HCT116 (cell line): Measurements from ENCODE around the gene PTPRJ. TPM values are rescaled to one million over a fixed set of nuclear protein-coding genes. Genes with fewer than 3 reads are reported as not detected.

Source experiments
- ATAC-seq: fragments of 200-7000 bp; cut with Tn5 transposase; 2 replicates; pipeline ENCODE4 v1.9.1; 2020; ENCODE audit warnings: mild to moderate bottlenecking, moderate library complexity
- BruUV-seq: library from RNA; stranded (reverse); fragments of 400-500 nt; replicated peaks from 2 replicates; lab custom pipeline; 2021; lab: Mats Ljungman, UMichigan
- CTCF ChIA-PET: fragments of 300-600 bp; sonication (Branson Sonifier 250); formaldehyde crosslinking; loops from one replicate; lab custom pipeline; 2021; ENCODE audit warnings: antibody characterized with exemption; lab: Charles Lee
- POLR2A ChIA-PET: fragments of 300-600, 350-600 bp; sonication (Branson Sonifier 250); formaldehyde crosslinking; loops from one replicate; lab custom pipeline; 2021; ENCODE audit warnings: antibody characterized with exemption; lab: Charles Lee
- RAD21 ChIA-PET, 2 experiments: fragments of 300-600 bp; sonication (Branson Sonifier 250); formaldehyde crosslinking; loops; one replicate each; lab custom pipeline; 2023; ENCODE audit warnings: low total read pairs in 2 of 2; ENCODE audit not compliant: uncharacterized antibody in 2 of 2, unreplicated experiment in 2 of 2, low non-redundant PET in 1 of 2; lab: Charles Lee
- DNase-seq: peaks from one replicate; pipeline ENCODE4 v3.0.0-alpha.2; 2010; ENCODE audit warnings: low read depth, low spot score
- H2AFZ ChIP-seq: fragments of 200-600 bp; shearing (Covaris generic), sonication (generic); 2 replicates; pipeline ENCODE4 v1.6.1; 2017; ENCODE audit warnings: low read depth, mixed run types, mixed read lengths, antibody characterized with exemption, low read length; ENCODE audit not compliant: poor library complexity, severe bottlenecking
- H3K27ac ChIP-seq: 2 replicates; pipeline ENCODE4 v1.5.1; 2012; ENCODE audit warnings: low read depth, low read length
- H3K27me3 ChIP-seq: fragments of 200-600 bp; sonication (generic); 2 replicates; pipeline ENCODE4 v1.6.1; 2016; ENCODE audit warnings: mixed run types, low read length, mixed read lengths; ENCODE audit not compliant: insufficient read depth
- H3K36me3 ChIP-seq, 2 experiments: fragments of 200-500 bp in 1 of 2; fragments of 200-600 bp in 1 of 2; sonication (Bioruptor generic) in 1 of 2; sonication (generic) in 1 of 2; 2 replicates each; pipeline versions ENCODE4 v1.5.1 to v1.6.1; 2014 to 2016; ENCODE audit warnings: low read length in 2 of 2, inconsistent platforms in 1 of 2, mixed read lengths in 1 of 2, mixed run types in 1 of 2; ENCODE audit not compliant: insufficient read depth in 2 of 2, control insufficient read depth in 1 of 2
- H3K4me1 ChIP-seq, 2 experiments: fragments of 200-600 bp in 1 of 2; sonication (generic) in 1 of 2; 2 replicates each; pipeline versions ENCODE4 v1.5.1 to v1.6.1; 2012 to 2017; ENCODE audit warnings: low read length in 2 of 2, inconsistent platforms in 1 of 2, mild to moderate bottlenecking in 1 of 2, mixed read lengths in 1 of 2, mixed run types in 1 of 2, moderate library complexity in 1 of 2; ENCODE audit not compliant: insufficient read depth in 2 of 2, control insufficient read depth in 1 of 2
- H3K4me2 ChIP-seq: fragments of 200-600 bp; sonication (generic); 2 replicates; pipeline ENCODE4 v1.6.1; 2017; ENCODE audit warnings: mixed run types, low read length, mixed read lengths
- H3K4me3 ChIP-seq, 2 experiments: fragments of 200-600 bp in 1 of 2; sonication (generic) in 1 of 2; replicated peaks in 1 of 2; 2 replicates each; pipeline ENCODE4 v1.5.1; 2011 to 2016; ENCODE audit warnings: low read length in 2 of 2, control low read depth in 1 of 2, low read depth in 1 of 2, mild to moderate bottlenecking in 1 of 2, mixed read lengths in 1 of 2, mixed run types in 1 of 2
- H3K79me2 ChIP-seq: fragments of 200-600 bp; sonication (generic); 2 replicates; pipeline ENCODE4 v1.6.1; 2017; ENCODE audit warnings: mild to moderate bottlenecking, mixed run types, low read length, moderate library complexity, mixed read lengths; ENCODE audit not compliant: insufficient read depth
- H3K9ac ChIP-seq: fragments of 200-600 bp; sonication (generic); 2 replicates; pipeline ENCODE4 v1.6.1; 2016; ENCODE audit warnings: low read length, mixed read lengths
- H3K9me2 ChIP-seq: fragments of 200-600 bp; sonication (generic), shearing (Covaris generic); 2 replicates; pipeline ENCODE4 v1.6.1; 2017; ENCODE audit warnings: mixed run types, mild to moderate bottlenecking, moderate library complexity; ENCODE audit not compliant: insufficient read depth
- H3K9me3 ChIP-seq, 2 experiments: fragments of 200-500 bp in 1 of 2; fragments of 200-600 bp in 1 of 2; sonication (Bioruptor generic) in 1 of 2; sonication (generic) in 1 of 2; 2 replicates each; pipeline ENCODE4 v1.6.1; 2014 to 2017; ENCODE audit warnings: low read length in 2 of 2, mixed read lengths in 2 of 2, inconsistent platforms in 1 of 2, low read depth in 1 of 2, mild to moderate bottlenecking in 1 of 2, mixed run types in 1 of 2, moderate library complexity in 1 of 2; ENCODE audit not compliant: control insufficient read depth in 1 of 2, insufficient read depth in 1 of 2
- H4K20me1 ChIP-seq: fragments of 200-600 bp; sonication (generic), shearing (Covaris generic); 2 replicates; pipeline ENCODE4 v1.6.1; 2017; ENCODE audit warnings: mixed run types, mild to moderate bottlenecking, moderate library complexity; ENCODE audit not compliant: insufficient read depth
- ATF3 ChIP-seq: IDR thresholded peaks from 2 replicates; pipeline ENCODE4 v1.6.1; 2012
- CBX3 ChIP-seq: IDR thresholded peaks from 2 replicates; pipeline ENCODE4 v1.6.1; 2012; ENCODE audit warnings: low read depth
- CEBPB ChIP-seq: IDR thresholded peaks from 2 replicates; pipeline ENCODE4 v1.6.1; 2012; ENCODE audit warnings: low read depth
- CTCF ChIP-seq, 3 experiments: fragments of 200-600 bp in 1 of 3; sonication (generic) in 1 of 3; IDR thresholded peaks in 2 of 3; conservative IDR thresholded peaks in 1 of 3; 2 replicates each; pipeline ENCODE4 v1.5.1; 2012 to 2017; ENCODE audit warnings: low read depth in 2 of 3, low read length in 2 of 3, antibody characterized with exemption in 1 of 3, borderline replicate concordance in 1 of 3, control low read depth in 1 of 3, mild to moderate bottlenecking in 1 of 3, mixed read lengths in 1 of 3, mixed run types in 1 of 3, moderate library complexity in 1 of 3; ENCODE audit not compliant: insufficient read depth in 1 of 3
- EGR1 ChIP-seq: IDR thresholded peaks from 2 replicates; pipeline ENCODE4 v1.6.1; 2012; ENCODE audit warnings: low read depth
- ELF1 ChIP-seq: IDR thresholded peaks from 2 replicates; pipeline ENCODE4 v1.6.1; 2012; ENCODE audit warnings: low read depth, borderline replicate concordance
- EZH2 ChIP-seq: fragments of 200-600 bp; sonication (generic); IDR thresholded peaks from 2 replicates; pipeline ENCODE4 v1.6.1; 2017; ENCODE audit warnings: antibody characterized with exemption, mixed run types
- FOSL1 ChIP-seq: IDR thresholded peaks from 2 replicates; pipeline ENCODE4 v1.6.1; 2012; ENCODE audit warnings: low read depth
- JUND ChIP-seq: IDR thresholded peaks from 2 replicates; pipeline ENCODE4 v1.6.1; 2012
- MAX ChIP-seq: IDR thresholded peaks from 2 replicates; pipeline ENCODE4 v1.6.1; 2012
- POLR2A ChIP-seq: IDR thresholded peaks from 2 replicates; pipeline ENCODE4 v1.7.0; 2011; ENCODE audit warnings: borderline replicate concordance; ENCODE audit not compliant: insufficient read depth, insufficient read length; ENCODE audit errors: extremely low read depth
- POLR2AphosphoS5 ChIP-seq: IDR thresholded peaks from 2 replicates; pipeline ENCODE4 v1.6.1; 2011; ENCODE audit warnings: mild to moderate bottlenecking, low read depth, low read length, moderate library complexity
- RAD21 ChIP-seq: IDR thresholded peaks from 2 replicates; pipeline ENCODE4 v1.6.1; 2012; ENCODE audit warnings: low read depth, mild to moderate bottlenecking
- REST ChIP-seq: IDR thresholded peaks from 2 replicates; pipeline ENCODE4 v1.6.1; 2012; ENCODE audit warnings: low read depth
- SIN3A ChIP-seq: IDR thresholded peaks from 2 replicates; pipeline ENCODE4 v1.6.1; 2012; ENCODE audit warnings: low read depth
- SP1 ChIP-seq: IDR thresholded peaks from 2 replicates; pipeline ENCODE4 v1.6.1; 2012; ENCODE audit warnings: low read depth
- TCF7L2 ChIP-seq: IDR thresholded peaks from 2 replicates; pipeline ENCODE4 v1.7.0; 2011; ENCODE audit warnings: borderline replicate concordance, inconsistent platforms; ENCODE audit not compliant: insufficient read depth, insufficient read length; ENCODE audit errors: extremely low read depth
- ZFX ChIP-seq: fragments of 450-650 bp; IDR thresholded peaks from 2 replicates; pipeline ENCODE4 v1.6.1; 2017
- intact Hi-C: fragments of 100-400 bp; cut with micrococcal nuclease; formaldehyde crosslinking; loops from 2 replicates; pipeline ENCODE4 v1.10.0; 2022
- total RNA-seq: library from RNA; stranded (reverse); gene quantifications from one replicate; pipeline ENCODE4 v1.2.1, GENCODE V29; 2021; ENCODE audit not compliant: unreplicated experiment
- TF ChIP-seq, protein P1 (sequence below): IDR thresholded peaks from 2 replicates; pipeline ENCODE4 v1.6.1; 2011; ENCODE audit warnings: mild to moderate bottlenecking, low read length, moderate library complexity; ENCODE audit not compliant: insufficient replicate concordance; ENCODE audit errors: extremely low read depth

PTPRJ gene
- total RNA-seq, 1 experiment from 2014 or later = 19.1 TPM

DNA sequence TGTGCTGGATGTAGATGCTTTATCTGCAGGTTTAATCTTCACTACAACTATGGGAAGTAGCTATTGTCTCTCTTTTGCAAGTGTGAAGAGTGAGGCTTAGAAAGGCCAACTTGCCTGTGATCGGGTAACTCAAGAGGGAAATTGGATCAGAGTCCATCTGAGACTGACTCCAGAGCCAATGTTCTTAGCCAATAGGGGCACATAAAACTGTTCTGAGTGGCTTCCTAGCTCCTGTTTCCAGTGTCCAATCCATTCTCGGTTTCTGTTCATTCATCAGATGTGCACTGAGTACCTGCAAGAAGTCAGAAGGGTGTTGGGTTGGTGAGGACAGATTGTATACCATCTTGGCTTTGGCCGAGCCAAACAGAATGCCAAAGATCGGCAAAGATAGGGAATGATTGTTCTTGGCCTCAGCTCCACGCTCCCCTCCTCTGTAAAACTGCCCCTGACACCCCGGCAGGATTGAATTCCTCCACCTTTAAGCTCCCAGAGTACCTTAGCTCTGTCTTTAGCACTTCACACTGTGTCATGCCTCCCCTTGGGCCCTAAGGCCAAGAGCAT lies 100.0 kb downstream of the PTPRJ start:
- intact Hi-C loops = loop anchor here (5.0 kb wide), 1 partner anchor 53 kb away; no protein-coding TSS in a partner anchor
- no peaks in the 10 kb centered on the region for H3K36me3 ChIP-seq
- H3K4me1 ChIP-seq = peaks cover 0 to 3% of the 10 kb centered on the region in 2 experiments; a peak in 2 of 4 replicates
- H3K9me2 ChIP-seq = no peaks in the 10 kb centered on the region
- no peak overlapping the region for H3K27ac ChIP-seq
- ChIA-PET POLR2A (no interaction called here), RAD21 (no interaction called here), CTCF (no interaction called here)
- no peak overlapping the region for H3K4me3 ChIP-seq
- no peak overlapping the region for H3K4me2 ChIP-seq
- H2AFZ ChIP-seq = no peak overlapping the region
- TF ChIP-seq CTCF (IDR thresholded peaks at IDR 0.05 in 2 of 3, conservative IDR thresholded peaks at IDR 0.05 in 1 of 3; ENCODE audit: borderline replicate concordance in 1 of 3, insufficient read depth in 1 of 3, low read depth in 2 of 3, low read length in 2 of 3) (no peak), RAD21 (no peak), SIN3A (no peak), ELF1 (no peak), CEBPB (no peak), POLR2AphosphoS5 (no peak), CBX3 (no peak), ZFX (no peak), EZH2 (no peak), FOSL1 (no peak), REST (no peak), EGR1 (no peak), POLR2A (no peak), MAX (no peak), JUND (no peak), SP1 (no peak), ATF3 (no peak), TCF7L2 (no peak)
- TF ChIP-seq, protein P1, sequence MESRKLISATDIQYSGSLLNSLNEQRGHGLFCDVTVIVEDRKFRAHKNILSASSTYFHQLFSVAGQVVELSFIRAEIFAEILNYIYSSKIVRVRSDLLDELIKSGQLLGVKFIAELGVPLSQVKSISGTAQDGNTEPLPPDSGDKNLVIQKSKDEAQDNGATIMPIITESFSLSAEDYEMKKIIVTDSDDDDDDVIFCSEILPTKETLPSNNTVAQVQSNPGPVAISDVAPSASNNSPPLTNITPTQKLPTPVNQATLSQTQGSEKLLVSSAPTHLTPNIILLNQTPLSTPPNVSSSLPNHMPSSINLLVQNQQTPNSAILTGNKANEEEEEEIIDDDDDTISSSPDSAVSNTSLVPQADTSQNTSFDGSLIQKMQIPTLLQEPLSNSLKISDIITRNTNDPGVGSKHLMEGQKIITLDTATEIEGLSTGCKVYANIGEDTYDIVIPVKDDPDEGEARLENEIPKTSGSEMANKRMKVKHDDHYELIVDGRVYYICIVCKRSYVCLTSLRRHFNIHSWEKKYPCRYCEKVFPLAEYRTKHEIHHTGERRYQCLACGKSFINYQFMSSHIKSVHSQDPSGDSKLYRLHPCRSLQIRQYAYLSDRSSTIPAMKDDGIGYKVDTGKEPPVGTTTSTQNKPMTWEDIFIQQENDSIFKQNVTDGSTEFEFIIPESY = no peak
- H3K79me2 ChIP-seq = peaks cover 4% of the 10 kb centered on the region; the same call in 1 of the 2 replicates
- no peaks in the 10 kb centered on the region for H3K9me3 ChIP-seq
- H3K27me3 ChIP-seq = no peaks in the 10 kb centered on the region
- no peaks in the 10 kb centered on the region for H4K20me1 ChIP-seq
- DNase-seq (no peak), ATAC-seq (no peak)
- BruUV-seq = no TSS peak
- no peak overlapping the region for H3K9ac ChIP-seq
